ENCODE measurements around the gene HTRA1. TPM values are rescaled to one million over a fixed set of nuclear protein-coding genes. Genes with fewer than 3 reads are reported as not detected.

Gene HTRA1
- total and polyA plus RNA-seq, 7 donors, result 22.7 to 162 (median 119) TPM

DNA sequence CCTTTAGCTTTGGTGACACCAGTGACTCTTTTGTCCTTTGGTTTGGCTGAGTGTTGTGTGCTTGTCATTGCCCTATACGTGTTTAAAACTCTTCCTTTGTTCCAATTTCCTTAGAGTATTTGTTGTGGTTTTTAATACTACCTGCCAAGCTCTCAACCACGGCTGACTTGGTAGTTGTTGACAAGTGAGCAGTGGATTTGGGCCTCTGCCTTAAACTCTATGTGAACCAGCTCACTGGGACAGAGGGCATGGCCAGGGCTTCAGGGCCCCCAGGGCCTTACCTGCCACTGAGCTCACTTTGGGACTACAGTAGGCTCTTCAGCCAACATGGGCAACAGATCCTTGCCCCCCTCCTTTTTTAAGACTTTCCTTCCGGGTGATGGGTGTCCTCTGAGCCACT lies 89.6 kb downstream of the HTRA1 start:
- no peak overlapping the region for H3K4me3 ChIP-seq
- TF ChIP-seq POLR2AphosphoS5 (IDR thresholded peaks at IDR 0.05) (no peak), POLR2A (IDR thresholded peaks at IDR 0.05) (no peak), EP300 (IDR thresholded peaks at IDR 0.05) (no peak)
- TF ChIP-seq, protein P1, sequence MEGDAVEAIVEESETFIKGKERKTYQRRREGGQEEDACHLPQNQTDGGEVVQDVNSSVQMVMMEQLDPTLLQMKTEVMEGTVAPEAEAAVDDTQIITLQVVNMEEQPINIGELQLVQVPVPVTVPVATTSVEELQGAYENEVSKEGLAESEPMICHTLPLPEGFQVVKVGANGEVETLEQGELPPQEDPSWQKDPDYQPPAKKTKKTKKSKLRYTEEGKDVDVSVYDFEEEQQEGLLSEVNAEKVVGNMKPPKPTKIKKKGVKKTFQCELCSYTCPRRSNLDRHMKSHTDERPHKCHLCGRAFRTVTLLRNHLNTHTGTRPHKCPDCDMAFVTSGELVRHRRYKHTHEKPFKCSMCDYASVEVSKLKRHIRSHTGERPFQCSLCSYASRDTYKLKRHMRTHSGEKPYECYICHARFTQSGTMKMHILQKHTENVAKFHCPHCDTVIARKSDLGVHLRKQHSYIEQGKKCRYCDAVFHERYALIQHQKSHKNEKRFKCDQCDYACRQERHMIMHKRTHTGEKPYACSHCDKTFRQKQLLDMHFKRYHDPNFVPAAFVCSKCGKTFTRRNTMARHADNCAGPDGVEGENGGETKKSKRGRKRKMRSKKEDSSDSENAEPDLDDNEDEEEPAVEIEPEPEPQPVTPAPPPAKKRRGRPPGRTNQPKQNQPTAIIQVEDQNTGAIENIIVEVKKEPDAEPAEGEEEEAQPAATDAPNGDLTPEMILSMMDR (IDR thresholded peaks at IDR 0.05), result no peak
- H3K27me3 ChIP-seq, result no peaks in the 10 kb centered on the region
- intact Hi-C loops (cut with DNase I), result no loop called here
- 57 to 59% methylated on average over 3 of the region's 3 CpGs for WGBS, 2 donors
- no peak overlapping the region for H3K27ac ChIP-seq
- no peaks in the 10 kb centered on the region for H3K36me3 ChIP-seq
- DNase-seq, result no peak
- no peaks in the 10 kb centered on the region for H3K9me3 ChIP-seq
- no peaks in the 10 kb centered on the region for H3K4me1 ChIP-seq

DNA sequence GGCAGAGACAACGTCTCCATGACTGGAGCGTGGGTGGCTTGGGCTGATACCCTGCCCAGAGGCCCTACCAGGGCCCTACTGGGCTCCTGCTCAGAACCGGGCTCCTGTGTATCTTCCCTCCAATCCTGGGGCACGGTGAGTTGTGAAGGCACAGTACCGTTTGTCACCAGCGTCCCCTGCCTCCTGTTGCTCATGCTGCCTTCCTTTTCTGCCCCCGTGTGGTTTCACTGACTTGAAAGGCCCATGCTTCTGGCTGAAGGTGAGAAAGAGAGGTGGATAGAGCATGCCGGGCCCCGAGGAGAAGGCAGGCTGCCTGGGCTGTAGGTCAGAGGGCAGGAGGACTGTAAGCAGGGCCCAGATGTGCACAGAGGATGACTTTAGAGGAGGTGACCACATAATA lies 90.1 kb downstream of the HTRA1 start:
- H3K4me3 ChIP-seq, result no peak overlapping the region
- no peaks in the 10 kb centered on the region for H3K27me3 ChIP-seq
- intact Hi-C loops (cut with DNase I), result no loop called here
- no peaks in the 10 kb centered on the region for H3K36me3 ChIP-seq
- no peak overlapping the region for H3K27ac ChIP-seq
- DNase-seq, result no peak
- no peaks in the 10 kb centered on the region for H3K9me3 ChIP-seq
- H3K4me1 ChIP-seq, result no peaks in the 10 kb centered on the region
- TF ChIP-seq POLR2AphosphoS5 (IDR thresholded peaks at IDR 0.05) (no peak), EP300 (IDR thresholded peaks at IDR 0.05) (no peak), POLR2A (IDR thresholded peaks at IDR 0.05) (no peak)
- TF ChIP-seq, protein P1 (IDR thresholded peaks at IDR 0.05), result no peak
- WGBS, 2 donors, result 63 to 83% methylated on average over 9 of the region's 9 CpGs

DNA sequence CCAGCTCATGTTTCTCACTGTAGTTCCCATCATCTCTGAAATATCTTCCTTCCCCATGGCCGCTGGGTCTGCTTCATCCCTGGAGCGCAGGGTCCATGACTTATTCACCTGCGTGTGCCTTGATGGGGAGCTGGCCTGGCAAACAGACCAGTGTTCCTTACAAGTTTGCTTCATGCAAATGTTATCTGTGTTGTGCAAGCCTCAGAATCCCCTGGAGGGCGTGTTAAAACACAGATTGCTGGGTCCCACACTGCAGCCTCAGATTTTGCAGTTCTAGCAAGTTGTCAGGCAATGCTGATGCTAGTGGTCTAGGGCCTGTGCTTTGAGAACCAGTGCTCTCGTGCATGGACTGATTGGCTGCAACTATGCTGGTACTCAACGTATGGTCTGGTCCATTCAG lies 92.0 kb downstream of the HTRA1 start:
- Histone ChIP-seq H3K27ac (no peak overlapping the region), H3K9me3 (no peaks in the 10 kb centered on the region), H3K4me3 (no peak overlapping the region), H3K27me3 (peaks cover 0 to 7% (median 0%) of the 10 kb centered on the region in 3 donors), H3K36me3 (no peaks in the 10 kb centered on the region), H3K4me1 (no peaks in the 10 kb centered on the region)
- TF ChIP-seq, protein P1 (IDR thresholded peaks at IDR 0.05), result no peak
- TF ChIP-seq POLR2AphosphoS5 (IDR thresholded peaks at IDR 0.05) (no peak), POLR2A (IDR thresholded peaks at IDR 0.05) (no peak), EP300 (IDR thresholded peaks at IDR 0.05) (no peak)
- no peak for DNase-seq
- intact Hi-C loops (cut with DNase I), result no loop called here
- WGBS, 2 donors, result 93 to 94% methylated on average over 6 of the region's 6 CpGs

DNA sequence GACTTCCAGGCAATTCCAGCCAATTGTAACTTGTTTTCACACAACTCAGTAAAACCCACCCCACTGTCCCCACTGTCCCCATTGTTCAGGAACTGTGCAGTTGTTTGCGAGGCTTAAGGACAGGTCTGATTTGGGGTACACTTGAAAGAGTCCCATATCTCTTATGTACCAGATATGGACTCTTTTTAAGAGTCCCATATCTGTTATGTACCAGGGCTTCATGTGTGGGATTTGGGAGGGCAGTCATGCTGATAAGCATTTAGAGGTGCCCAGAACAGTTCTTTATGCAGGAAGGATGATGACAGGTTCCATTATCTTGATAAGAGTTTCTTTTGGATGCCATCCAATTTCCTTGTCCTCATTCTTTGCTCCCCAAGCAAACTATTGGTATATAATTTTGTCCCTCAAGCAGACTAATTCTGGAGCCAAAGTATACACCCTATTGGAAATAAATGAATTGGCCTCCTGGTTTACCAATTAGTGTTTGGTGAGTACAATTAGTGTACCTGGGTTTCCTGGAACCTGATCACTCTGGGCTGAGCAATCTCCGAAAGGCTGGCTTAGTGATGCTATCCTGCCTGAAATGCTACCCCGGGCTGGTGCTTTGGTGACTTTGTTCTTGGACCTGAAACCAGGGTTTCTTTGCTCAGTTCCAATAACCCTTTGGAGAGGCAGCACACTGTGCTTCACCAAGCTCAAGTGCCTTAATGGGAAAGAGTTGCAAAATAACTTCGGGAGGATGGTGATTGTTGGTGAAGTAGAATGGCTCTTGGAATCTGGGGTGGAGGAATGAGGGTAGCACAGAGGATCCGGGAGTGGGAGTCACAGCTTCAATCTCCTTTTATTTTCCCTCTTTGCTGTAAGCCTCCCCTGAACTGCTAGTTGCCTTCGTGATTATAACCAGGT lies 93.0 kb downstream of the HTRA1 start:
- no peak overlapping the region for H3K27ac ChIP-seq
- no peaks in the 10 kb centered on the region for H3K9me3 ChIP-seq
- H3K4me1 ChIP-seq, result no peaks in the 10 kb centered on the region
- intact Hi-C loops (cut with DNase I), result no loop called here
- TF ChIP-seq POLR2AphosphoS5 (IDR thresholded peaks at IDR 0.05) (no peak), POLR2A (IDR thresholded peaks at IDR 0.05) (no peak), EP300 (IDR thresholded peaks at IDR 0.05) (no peak)
- TF ChIP-seq, protein P1 (IDR thresholded peaks at IDR 0.05), result no peak
- peaks cover 0 to 7% (median 0%) of the 10 kb centered on the region in 3 donors for H3K27me3 ChIP-seq
- 83 to 84% methylated on average over 6 of the region's 6 CpGs for WGBS, 2 donors
- no peak for DNase-seq
- no peak overlapping the region for H3K4me3 ChIP-seq
- H3K36me3 ChIP-seq, result no peaks in the 10 kb centered on the region

All from sigmoid colon (tissue), 7 donors.